IMR-90 (cell line): ENCODE results near the gene NXF3.

Experiments used
- BHLHE40 ChIP-seq: fragments of 150-350 bp; IDR thresholded peaks from 2 replicates; pipeline ENCODE4 v1.6.1; 2016; ENCODE audit warnings: mild to moderate bottlenecking, low read depth, low read length
- CEBPB ChIP-seq: IDR thresholded peaks from 2 replicates; pipeline ENCODE4 v1.6.1; 2012; ENCODE audit warnings: low read depth, low read length, improper control_type of control experiment
- CTCF ChIP-seq: conservative IDR thresholded peaks from 2 replicates; pipeline ENCODE4 v1.5.1; 2012; ENCODE audit warnings: mild to moderate bottlenecking, low read depth, low read length, improper control_type of control experiment
- ELK1 ChIP-seq: fragments of 150-350 bp; IDR thresholded peaks from 2 replicates; pipeline ENCODE4 v1.6.1; 2016; ENCODE audit warnings: low read depth, mild to moderate bottlenecking, low read length, moderate library complexity, borderline replicate concordance
- FOS ChIP-seq: fragments of 150-350 bp; IDR thresholded peaks from 2 replicates; pipeline ENCODE4 v1.6.1; 2016; ENCODE audit warnings: low read depth, low read length
- MAFK ChIP-seq: IDR thresholded peaks from 2 replicates; pipeline ENCODE4 v1.6.1; 2012; ENCODE audit warnings: low read depth, low read length, improper control_type of control experiment
- MAZ ChIP-seq: IDR thresholded peaks from 2 replicates; pipeline ENCODE4 v1.6.1; 2012; ENCODE audit warnings: low read depth, mild to moderate bottlenecking, low read length, improper control_type of control experiment, moderate library complexity, borderline replicate concordance
- MXI1 ChIP-seq: IDR thresholded peaks from 2 replicates; pipeline ENCODE4 v1.6.1; 2012; ENCODE audit warnings: low read depth, mild to moderate bottlenecking, low read length, moderate library complexity, borderline replicate concordance
- POLR2A ChIP-seq: IDR thresholded peaks from 2 replicates; pipeline ENCODE4 v1.6.1; 2012; ENCODE audit warnings: mild to moderate bottlenecking, low read depth, low read length
- RAD21 ChIP-seq: IDR thresholded peaks from 2 replicates; pipeline ENCODE4 v1.6.1; 2012; ENCODE audit warnings: low read length, improper control_type of control experiment
- RCOR1 ChIP-seq: IDR thresholded peaks from 2 replicates; pipeline ENCODE4 v1.6.1; 2012; ENCODE audit warnings: mild to moderate bottlenecking, low read length, improper control_type of control experiment; ENCODE audit not compliant: insufficient replicate concordance
- RFX5 ChIP-seq: IDR thresholded peaks from 2 replicates; pipeline ENCODE4 v1.8.0; 2012; ENCODE audit warnings: low read depth, mild to moderate bottlenecking, low read length, moderate library complexity
- SMC3 ChIP-seq: fragments of 150-350 bp; IDR thresholded peaks from 2 replicates; pipeline ENCODE4 v1.6.1; 2016; ENCODE audit warnings: low read depth, mild to moderate bottlenecking, antibody characterized with exemption, low read length, moderate library complexity
- USF2 ChIP-seq: fragments of 150-350 bp; IDR thresholded peaks from 2 replicates; pipeline ENCODE4 v1.6.1; 2017; ENCODE audit warnings: mild to moderate bottlenecking, antibody characterized with exemption, low read length, low read depth

- no peak for TF ChIP-seq CTCF
- TF ChIP-seq BHLHE40 = no peak
- no peak for TF ChIP-seq POLR2A
- no peak for TF ChIP-seq MAFK
- TF ChIP-seq MXI1 = no peak
- TF ChIP-seq FOS = no peak
- no peak for TF ChIP-seq CEBPB
- TF ChIP-seq RAD21 = no peak
- no peak for TF ChIP-seq RCOR1
- TF ChIP-seq SMC3 = no peak
- TF ChIP-seq RFX5 = no peak
- no peak for TF ChIP-seq USF2
- TF ChIP-seq ELK1 = no peak
- TF ChIP-seq MAZ = no peak
These were observed at the start of gene NXF3 for GRCh38 chrX:103092942-103093341.
